SK-N-SH treated with all-trans-retinoic acid at 6 μM for 48 hours (cell line): ENCODE measurements around the gene MFN2.

Experiments used
- ATAC-seq: fragments of 200-7000 bp; cut with Tn5 transposase; 3 replicates; pipeline ENCODE4 v1.9.1; 2020; ENCODE audit warnings: mild to moderate bottlenecking, moderate library complexity
- ARNTL ChIP-seq: fragments of 450-650 bp; formaldehyde crosslinking; IDR thresholded peaks from 2 replicates; pipeline ENCODE4 v1.5.0; 2020; ENCODE audit warnings: low read depth, mild to moderate bottlenecking, moderate library complexity, borderline replicate concordance
- BACH2 ChIP-seq: fragments of 250-450 bp; sonication (Bioruptor Pico); IDR thresholded peaks from 2 replicates; pipeline ENCODE4 v1.9.0; 2021; ENCODE audit warnings: mild to moderate bottlenecking, borderline replicate concordance
- CSDC2 ChIP-seq: fragments of 250-450 bp; sonication (Bioruptor Pico); IDR thresholded peaks from 2 replicates; pipeline ENCODE4 v1.5.0; 2020; ENCODE audit warnings: mild to moderate bottlenecking, moderate library complexity
- CSRNP3 ChIP-seq: fragments of 250-450 bp; sonication (Bioruptor Pico); IDR thresholded peaks from 2 replicates; pipeline ENCODE4 v1.5.1; 2021; ENCODE audit warnings: mild to moderate bottlenecking, moderate library complexity
- ESRRG ChIP-seq: fragments of 250-450 bp; sonication (Bioruptor Pico); IDR thresholded peaks from 2 replicates; pipeline ENCODE4 v1.6.1; 2021; ENCODE audit warnings: mild to moderate bottlenecking
- GLIS3 ChIP-seq: fragments of 250-450 bp; sonication (Bioruptor Pico); IDR thresholded peaks from 2 replicates; pipeline ENCODE4 v1.5.0; 2020; ENCODE audit warnings: mild to moderate bottlenecking, moderate library complexity
- OSR1 ChIP-seq: fragments of 250-450 bp; sonication (Bioruptor Pico); IDR thresholded peaks from 2 replicates; pipeline ENCODE4 v1.8.0; 2022; ENCODE audit warnings: moderate library complexity, mild to moderate bottlenecking, inconsistent platforms
- PATZ1 ChIP-seq: fragments of 250-450 bp; sonication (Bioruptor Pico); IDR thresholded peaks from 2 replicates; pipeline ENCODE4 v1.8.0; 2020; ENCODE audit warnings: mild to moderate bottlenecking, moderate library complexity, borderline replicate concordance
- POU6F1 ChIP-seq: fragments of 250-450 bp; sonication (Bioruptor Pico); IDR thresholded peaks from 2 replicates; pipeline ENCODE4 v1.8.0; 2021; ENCODE audit warnings: low read depth, mild to moderate bottlenecking, moderate library complexity, borderline replicate concordance
- PPARA ChIP-seq: fragments of 250-450 bp; sonication (Bioruptor Pico); IDR thresholded peaks from 2 replicates; pipeline ENCODE4 v1.5.0; 2020; ENCODE audit warnings: mild to moderate bottlenecking, borderline replicate concordance
- RARB ChIP-seq: fragments of 250-450 bp; sonication (Bioruptor Pico); IDR thresholded peaks from 2 replicates; pipeline ENCODE4 v1.8.0; 2021; ENCODE audit warnings: mild to moderate bottlenecking, moderate library complexity
- SNAI2 ChIP-seq: fragments of 250-450 bp; sonication (Bioruptor Pico); IDR thresholded peaks from 2 replicates; pipeline ENCODE4 v1.5.0; 2020; ENCODE audit warnings: mild to moderate bottlenecking, moderate library complexity
- TCF4 ChIP-seq: fragments of 250-450 bp; sonication (Bioruptor Pico); IDR thresholded peaks from 2 replicates; pipeline ENCODE4 v1.8.0; 2021; ENCODE audit warnings: mild to moderate bottlenecking, moderate library complexity, borderline replicate concordance
- TOX ChIP-seq: fragments of 250-450 bp; sonication (Bioruptor Pico); IDR thresholded peaks from 2 replicates; pipeline ENCODE4 v1.8.0; 2021; ENCODE audit warnings: mild to moderate bottlenecking, moderate library complexity, borderline replicate concordance
- TSHZ2 ChIP-seq: fragments of 250-450 bp; sonication (Bioruptor Pico); IDR thresholded peaks from 2 replicates; pipeline ENCODE4 v1.5.0; 2020; ENCODE audit warnings: mild to moderate bottlenecking, moderate library complexity
- ZC3H10 ChIP-seq: fragments of 250-450 bp; sonication (Bioruptor Pico); IDR thresholded peaks from 2 replicates; pipeline ENCODE4 v1.5.1; 2021; ENCODE audit warnings: mild to moderate bottlenecking, moderate library complexity
- ZFP3 ChIP-seq: fragments of 250-450 bp; sonication (Bioruptor Pico); IDR thresholded peaks from 2 replicates; pipeline ENCODE4 v1.5.0; 2020; ENCODE audit warnings: mild to moderate bottlenecking, moderate library complexity
- ZFP30 ChIP-seq: fragments of 450-650 bp; formaldehyde crosslinking; IDR thresholded peaks from 2 replicates; pipeline ENCODE4 v1.5.0; 2022; ENCODE audit warnings: mild to moderate bottlenecking, moderate library complexity
- ZNF565 ChIP-seq: fragments of 450-650 bp; formaldehyde crosslinking; conservative IDR thresholded peaks from 2 replicates; pipeline ENCODE4 v1.5.0; 2020; ENCODE audit warnings: low read depth, mild to moderate bottlenecking, moderate library complexity
- ZNF70 ChIP-seq: fragments of 450-650 bp; formaldehyde crosslinking; IDR thresholded peaks from 2 replicates; pipeline ENCODE4 v1.5.0; 2020; ENCODE audit warnings: mild to moderate bottlenecking, moderate library complexity
- ZNF8 ChIP-seq: fragments of 450-650 bp; formaldehyde crosslinking; IDR thresholded peaks from 2 replicates; pipeline ENCODE4 v1.5.0; 2020; ENCODE audit warnings: mild to moderate bottlenecking, moderate library complexity

The MFN2 gene

GRCh38 chr1:11944358-11944931 is 35.8 kb upstream of the MFN2 start (continued):
- TF ChIP-seq ZC3H10 (CRISPR knock-in tag) (no peak), ZFP30 (CRISPR knock-in tag) (no peak), OSR1 (no peak), GLIS3 (CRISPR knock-in tag) (no peak), TOX (no peak), ZNF70 (no peak), BACH2 (CRISPR knock-in tag) (no peak), ARNTL (CRISPR knock-in tag) (no peak), RARB (CRISPR knock-in tag) (no peak)

- TF ChIP-seq ZFP30 (CRISPR knock-in tag), result no peak
- TF ChIP-seq TCF4 (CRISPR knock-in tag), result no peak
- no peak for ATAC-seq
Observed at GRCh38 chr1:11946647-11947046, 33.6 kb upstream of the MFN2 start.

GRCh38 chr1:11948822-11949458 is 31.3 kb upstream of the MFN2 start:
- TF ChIP-seq CSDC2 (CRISPR knock-in tag) (no peak), GLIS3 (CRISPR knock-in tag) (no peak), ESRRG (CRISPR knock-in tag) (no peak), ZNF8 (no peak), ZNF565 (CRISPR knock-in tag) (no peak), TOX (no peak), TSHZ2 (no peak), PATZ1 (CRISPR knock-in tag) (no peak), ZFP3 (CRISPR knock-in tag) (no peak), PPARA (no peak), POU6F1 (no peak), ZC3H10 (CRISPR knock-in tag) (no peak), ZFP30 (CRISPR knock-in tag) (no peak), SNAI2 (CRISPR knock-in tag) (no peak)
- TF ChIP-seq, all 23 proteins: peak for 0
- peak; percentile 20; the same call in 1 of the 3 replicates for ATAC-seq

GRCh38 chr1:11951901-11952300 is 28.3 kb upstream of the MFN2 start:
- TF ChIP-seq ZNF565 (CRISPR knock-in tag) (no peak), TCF4 (CRISPR knock-in tag) (peak; percentile 75; the same call in 1 of the 2 replicates), ARNTL (CRISPR knock-in tag) (no peak), CSRNP3 (CRISPR knock-in tag) (no peak)
- ATAC-seq, result peak; percentile 43; the same call in 2 of the 3 replicates
